ENCODE results near the gene SPDEF.

The SPDEF gene

GRCh38 chr6:34572021-34572420 is 15.9 kb upstream of the SPDEF start:
- no peak for DNase-seq (ENCODE audit: low read depth in 2 of 2)
- no peak overlapping the region for H3K4me3 ChIP-seq (replicated peaks in 1 of 2; ENCODE audit: low read depth in 2 of 2, low read length in 2 of 2)
- TF ChIP-seq CTCF (IDR thresholded peaks at IDR 0.05; ENCODE audit: low read depth, low read length): no peak

GRCh38 chr6:34571388-34571787 is 15.3 kb upstream of the SPDEF start:
- peak in 1 of 2 donors; percentile 26 for DNase-seq (ENCODE audit: low read depth in 2 of 2)
- no peak for TF ChIP-seq CTCF (IDR thresholded peaks at IDR 0.05; ENCODE audit: low read depth, low read length)
- H3K4me3 ChIP-seq (replicated peaks in 1 of 2; ENCODE audit: low read depth in 2 of 2, low read length in 2 of 2): no peak overlapping the region

- no peak for TF ChIP-seq CTCF (IDR thresholded peaks at IDR 0.05; ENCODE audit: low read depth, low read length)
- H3K4me3 ChIP-seq (replicated peaks in 1 of 2; ENCODE audit: low read depth in 2 of 2, low read length in 2 of 2): no peak overlapping the region
- DNase-seq (ENCODE audit: low read depth in 2 of 2): no peak
Observed at GRCh38 chr6:34570066-34570833, 14.1 kb upstream of the SPDEF start.

GRCh38 chr6:34569361-34569973 is 13.3 kb upstream of the SPDEF start:
- no peak for TF ChIP-seq CTCF (IDR thresholded peaks at IDR 0.05; ENCODE audit: low read depth, low read length)
- H3K4me3 ChIP-seq (replicated peaks in 1 of 2; ENCODE audit: low read depth in 2 of 2, low read length in 2 of 2): no peak overlapping the region
- DNase-seq (ENCODE audit: low read depth in 2 of 2): no peak

- TF ChIP-seq CTCF (IDR thresholded peaks at IDR 0.05; ENCODE audit: low read depth, low read length): no peak
- peak in 1 of 2 donors; percentile 18 for DNase-seq (ENCODE audit: low read depth in 2 of 2)
- H3K4me3 ChIP-seq (replicated peaks in 1 of 2; ENCODE audit: low read depth in 2 of 2, low read length in 2 of 2): no peak overlapping the region
Observed at GRCh38 chr6:34568341-34569201, 12.4 kb upstream of the SPDEF start.

GRCh38 chr6:34566830-34567546 is 10.9 kb upstream of the SPDEF start:
- no peak for DNase-seq (ENCODE audit: low read depth in 2 of 2)
- no peak overlapping the region for H3K4me3 ChIP-seq (replicated peaks in 1 of 2; ENCODE audit: low read depth in 2 of 2, low read length in 2 of 2)
- TF ChIP-seq CTCF (IDR thresholded peaks at IDR 0.05; ENCODE audit: low read depth, low read length): no peak

All from cardiac fibroblast (primary cell).